ENCODE results near the gene ADRB1.

- TF ChIP-seq CTCF (conservative IDR thresholded peaks at IDR 0.05; ENCODE audit: low read depth, low read length) (no peak), EZH2phosphoT487 (IDR thresholded peaks at IDR 0.05; ENCODE audit: borderline replicate concordance, low read length) (no peak)
Observed at GRCh38 chr10:114031073-114031972, 12.3 kb upstream of the ADRB1 start.
